ENCODE data around the gene CAB39.

Gene CAB39

GRCh38 chr2:230865307-230865765 is 152.7 kb downstream of the CAB39 start:
- peak; percentile 36 for DNase-seq

GRCh38 chr2:230865766-230866755 is 153.4 kb downstream of the CAB39 start:
- peak; percentile 37 for DNase-seq

GRCh38 chr2:230866756-230867523 is 154.3 kb downstream of the CAB39 start:
- peak; percentile 45 for DNase-seq

GRCh38 chr2:230868161-230868946 is 155.7 kb downstream of the CAB39 start:
- DNase-seq = peak; percentile 20

GRCh38 chr2:230868947-230869913 is 156.6 kb downstream of the CAB39 start:
- no peak for DNase-seq

GRCh38 chr2:230869914-230870543 is 157.4 kb downstream of the CAB39 start:
- no peak for DNase-seq

All from fibroblast of skin of right quadriceps (primary cell).